IMR-90 (cell line): Measurements from ENCODE around the gene ATP5PD.

ENCODE experiments used
- BHLHE40 ChIP-seq: fragments of 150-350 bp; IDR thresholded peaks from 2 replicates; pipeline ENCODE4 v1.6.1; 2016; ENCODE audit warnings: mild to moderate bottlenecking, low read depth, low read length
- CHD1 ChIP-seq: IDR thresholded peaks from 2 replicates; pipeline ENCODE4 v1.6.1; 2012; ENCODE audit warnings: low read depth, low read length, improper control_type of control experiment
- MAFK ChIP-seq: IDR thresholded peaks from 2 replicates; pipeline ENCODE4 v1.6.1; 2012; ENCODE audit warnings: low read depth, low read length, improper control_type of control experiment
- MAZ ChIP-seq: IDR thresholded peaks from 2 replicates; pipeline ENCODE4 v1.6.1; 2012; ENCODE audit warnings: low read depth, mild to moderate bottlenecking, low read length, improper control_type of control experiment, moderate library complexity, borderline replicate concordance
- MXI1 ChIP-seq: IDR thresholded peaks from 2 replicates; pipeline ENCODE4 v1.6.1; 2012; ENCODE audit warnings: low read depth, mild to moderate bottlenecking, low read length, moderate library complexity, borderline replicate concordance
- POLR2A ChIP-seq: IDR thresholded peaks from 2 replicates; pipeline ENCODE4 v1.6.1; 2012; ENCODE audit warnings: mild to moderate bottlenecking, low read depth, low read length
- RAD21 ChIP-seq: IDR thresholded peaks from 2 replicates; pipeline ENCODE4 v1.6.1; 2012; ENCODE audit warnings: low read length, improper control_type of control experiment
- RCOR1 ChIP-seq: IDR thresholded peaks from 2 replicates; pipeline ENCODE4 v1.6.1; 2012; ENCODE audit warnings: mild to moderate bottlenecking, low read length, improper control_type of control experiment; ENCODE audit not compliant: insufficient replicate concordance
- RFX5 ChIP-seq: IDR thresholded peaks from 2 replicates; pipeline ENCODE4 v1.8.0; 2012; ENCODE audit warnings: low read depth, mild to moderate bottlenecking, low read length, moderate library complexity
- SMC3 ChIP-seq: fragments of 150-350 bp; IDR thresholded peaks from 2 replicates; pipeline ENCODE4 v1.6.1; 2016; ENCODE audit warnings: low read depth, mild to moderate bottlenecking, antibody characterized with exemption, low read length, moderate library complexity
- TF ChIP-seq, protein P1 (sequence below): conservative IDR thresholded peaks from 2 replicates; pipeline ENCODE4 v1.5.1; 2012; ENCODE audit warnings: mild to moderate bottlenecking, low read depth, low read length, improper control_type of control experiment
- TF ChIP-seq, protein P2 (sequence below): fragments of 150-350 bp; IDR thresholded peaks from 2 replicates; pipeline ENCODE4 v1.6.1; 2017; ENCODE audit warnings: mild to moderate bottlenecking, antibody characterized with exemption, low read length, low read depth
- TF ChIP-seq, protein P3 (sequence below): fragments of 150-350 bp; IDR thresholded peaks from 2 replicates; pipeline ENCODE4 v1.6.1; 2016; ENCODE audit warnings: low read depth, mild to moderate bottlenecking, low read length, moderate library complexity, borderline replicate concordance

DNA sequence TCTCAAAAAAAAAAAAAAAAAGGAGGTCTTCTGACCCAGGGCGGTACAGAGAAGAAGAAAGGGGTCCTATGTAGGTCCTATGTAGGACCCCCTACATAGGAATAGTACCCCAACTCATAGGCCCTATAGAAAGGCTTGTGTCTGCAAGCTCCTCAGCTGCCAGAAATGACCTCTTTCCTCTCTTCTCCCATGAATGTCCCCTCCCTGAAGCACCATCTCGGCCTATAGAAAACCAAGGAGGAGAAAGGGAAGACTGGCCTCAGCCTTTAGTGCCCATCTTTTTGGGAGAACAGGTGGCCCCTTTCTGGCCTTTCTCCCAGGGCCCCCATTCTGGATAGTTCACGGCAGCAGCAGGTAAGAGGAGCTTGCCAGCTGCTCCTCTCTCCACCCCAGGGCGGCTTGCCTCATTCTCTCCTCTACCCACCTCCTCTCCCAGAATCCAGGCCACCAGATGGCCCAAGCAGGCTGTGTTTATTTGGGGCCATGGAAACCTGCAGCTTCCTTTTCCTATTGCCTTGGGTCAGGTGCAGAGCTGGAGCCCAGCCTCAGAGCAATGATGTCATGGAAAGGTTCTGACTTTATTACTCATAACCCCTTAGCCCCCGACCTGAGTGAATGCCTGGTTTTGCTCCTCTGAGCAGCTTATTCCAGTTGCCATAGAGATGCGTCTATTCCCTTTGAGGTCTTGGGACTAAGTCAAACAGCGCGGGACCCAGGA, 35.9 kb downstream of the ATP5PD start:
- TF ChIP-seq MXI1: no peak
- TF ChIP-seq, protein P1, sequence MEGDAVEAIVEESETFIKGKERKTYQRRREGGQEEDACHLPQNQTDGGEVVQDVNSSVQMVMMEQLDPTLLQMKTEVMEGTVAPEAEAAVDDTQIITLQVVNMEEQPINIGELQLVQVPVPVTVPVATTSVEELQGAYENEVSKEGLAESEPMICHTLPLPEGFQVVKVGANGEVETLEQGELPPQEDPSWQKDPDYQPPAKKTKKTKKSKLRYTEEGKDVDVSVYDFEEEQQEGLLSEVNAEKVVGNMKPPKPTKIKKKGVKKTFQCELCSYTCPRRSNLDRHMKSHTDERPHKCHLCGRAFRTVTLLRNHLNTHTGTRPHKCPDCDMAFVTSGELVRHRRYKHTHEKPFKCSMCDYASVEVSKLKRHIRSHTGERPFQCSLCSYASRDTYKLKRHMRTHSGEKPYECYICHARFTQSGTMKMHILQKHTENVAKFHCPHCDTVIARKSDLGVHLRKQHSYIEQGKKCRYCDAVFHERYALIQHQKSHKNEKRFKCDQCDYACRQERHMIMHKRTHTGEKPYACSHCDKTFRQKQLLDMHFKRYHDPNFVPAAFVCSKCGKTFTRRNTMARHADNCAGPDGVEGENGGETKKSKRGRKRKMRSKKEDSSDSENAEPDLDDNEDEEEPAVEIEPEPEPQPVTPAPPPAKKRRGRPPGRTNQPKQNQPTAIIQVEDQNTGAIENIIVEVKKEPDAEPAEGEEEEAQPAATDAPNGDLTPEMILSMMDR: no peak
- no peak for TF ChIP-seq POLR2A
- TF ChIP-seq RAD21: 0 out of 2 replicates have a peak, but pooled peaks have one; percentile 4
- TF ChIP-seq SMC3: no peak
- no peak for TF ChIP-seq RFX5
- TF ChIP-seq, protein P2, sequence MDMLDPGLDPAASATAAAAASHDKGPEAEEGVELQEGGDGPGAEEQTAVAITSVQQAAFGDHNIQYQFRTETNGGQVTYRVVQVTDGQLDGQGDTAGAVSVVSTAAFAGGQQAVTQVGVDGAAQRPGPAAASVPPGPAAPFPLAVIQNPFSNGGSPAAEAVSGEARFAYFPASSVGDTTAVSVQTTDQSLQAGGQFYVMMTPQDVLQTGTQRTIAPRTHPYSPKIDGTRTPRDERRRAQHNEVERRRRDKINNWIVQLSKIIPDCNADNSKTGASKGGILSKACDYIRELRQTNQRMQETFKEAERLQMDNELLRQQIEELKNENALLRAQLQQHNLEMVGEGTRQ: no peak
- no peak for TF ChIP-seq MAFK
- TF ChIP-seq MAZ: no peak
- TF ChIP-seq, protein P3, sequence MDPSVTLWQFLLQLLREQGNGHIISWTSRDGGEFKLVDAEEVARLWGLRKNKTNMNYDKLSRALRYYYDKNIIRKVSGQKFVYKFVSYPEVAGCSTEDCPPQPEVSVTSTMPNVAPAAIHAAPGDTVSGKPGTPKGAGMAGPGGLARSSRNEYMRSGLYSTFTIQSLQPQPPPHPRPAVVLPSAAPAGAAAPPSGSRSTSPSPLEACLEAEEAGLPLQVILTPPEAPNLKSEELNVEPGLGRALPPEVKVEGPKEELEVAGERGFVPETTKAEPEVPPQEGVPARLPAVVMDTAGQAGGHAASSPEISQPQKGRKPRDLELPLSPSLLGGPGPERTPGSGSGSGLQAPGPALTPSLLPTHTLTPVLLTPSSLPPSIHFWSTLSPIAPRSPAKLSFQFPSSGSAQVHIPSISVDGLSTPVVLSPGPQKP: no peak
- no peak for TF ChIP-seq BHLHE40
- no peak for TF ChIP-seq RCOR1
- no peak for TF ChIP-seq CHD1
